Activated T-helper 2 cell treated with anti-CD3 and anti-CD28 coated beads, Interferon-gamma antibody, Interleukin-2, Interleukin-4, amounts not matched to agents 10 μg/mL and 5 μg/mL and 100 μg/mL, durations not matched to agents 14 hours and 24 hours and 36 hours (primary cell): Measurements from ENCODE around the gene PKN1. TPM values are rescaled to one million over a fixed set of nuclear protein-coding genes. Genes with fewer than 3 reads are reported as not detected.

Experiments
- DNase-seq: peaks from one replicate; pipeline ENCODE4 v3.0.0; 2021; ENCODE audit warnings: low spot score
- H3K27ac Mint-ChIP-seq: one replicate; pipeline ENCODE4 v1.8.0; 2021; ENCODE audit warnings: mixed read lengths
- H3K27me3 Mint-ChIP-seq: one replicate; pipeline ENCODE4 v1.8.0; 2021; ENCODE audit warnings: low read depth, mixed read lengths
- H3K36me3 Mint-ChIP-seq: one replicate; pipeline ENCODE4 v1.8.0; 2021; ENCODE audit warnings: low read depth, mixed read lengths
- H3K4me1 Mint-ChIP-seq: one replicate; pipeline ENCODE4 v1.8.0; 2021; ENCODE audit warnings: low read depth, mixed read lengths
- H3K4me3 Mint-ChIP-seq: one replicate; pipeline ENCODE4 v1.8.0; 2021; ENCODE audit warnings: low read depth, mild to moderate bottlenecking, moderate library complexity, mixed read lengths
- H3K9me3 Mint-ChIP-seq: one replicate; pipeline ENCODE4 v1.8.0; 2021; ENCODE audit warnings: mixed read lengths
- intact Hi-C: fragments of 100-400 bp; cut with micrococcal nuclease; formaldehyde crosslinking; loops from one replicate; pipeline ENCODE4 v1.15.1; 2023
- total RNA-seq: library from RNA; stranded (reverse); gene quantifications from 2 replicates; pipeline ENCODE4 v1.2.3, GENCODE V29; 2022

PKN1 gene
- total RNA-seq, 1 donor from 2014 or later: 171 TPM

DNA sequence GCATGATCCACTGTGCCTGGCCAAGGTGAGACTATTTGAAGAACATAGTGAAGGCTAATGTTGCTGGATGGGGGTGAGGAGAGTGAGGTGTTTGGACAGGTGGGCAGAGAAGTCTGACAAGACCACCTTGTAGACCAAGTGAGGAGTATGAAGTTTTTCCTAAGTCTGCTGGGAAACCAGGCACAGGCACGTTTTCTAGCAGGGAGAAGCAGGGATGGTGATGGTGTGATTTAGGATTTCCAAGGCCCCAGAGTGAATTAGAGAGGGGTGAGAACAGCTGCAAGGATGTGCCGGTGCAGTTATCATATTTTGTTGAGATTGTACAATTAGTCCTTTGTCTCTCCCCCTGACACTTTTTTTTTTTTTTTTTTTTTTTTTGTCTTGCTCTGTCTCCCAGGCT is 5.6 kb upstream of the PKN1 start:
- Mint-ChIP-seq H3K27me3 (peaks cover 9% of the 10 kb centered on the region), H3K4me1 (peaks cover 7% of the 10 kb centered on the region), H3K9me3 (no peaks in the 10 kb centered on the region), H3K27ac (no peak overlapping the region), H3K36me3 (no peaks in the 10 kb centered on the region), H3K4me3 (no peak overlapping the region)
- DNase-seq: no peak
- intact Hi-C loops: no loop called here

GRCh38 chr19:14428882-14429416 is 4.2 kb upstream of the PKN1 start:
- H3K27me3 Mint-ChIP-seq: peaks cover 9% of the 10 kb centered on the region
- peaks cover 9% of the 10 kb centered on the region for H3K4me1 Mint-ChIP-seq
- intact Hi-C loops: no loop called here
- H3K36me3 Mint-ChIP-seq: no peaks in the 10 kb centered on the region
- no peaks in the 10 kb centered on the region for H3K9me3 Mint-ChIP-seq
- no peak for DNase-seq
- H3K27ac Mint-ChIP-seq: no peak overlapping the region
- H3K4me3 Mint-ChIP-seq: no peak overlapping the region

- H3K27me3 Mint-ChIP-seq: peaks cover 9% of the 10 kb centered on the region
- H3K4me1 Mint-ChIP-seq: peaks cover 22% of the 10 kb centered on the region
- intact Hi-C loops: loop anchor here (5.0 kb wide), 1 partner anchor 42 kb away; no protein-coding TSS in a partner anchor
- H3K27ac Mint-ChIP-seq: no peak overlapping the region
- peaks cover 6% of the 10 kb centered on the region for H3K36me3 Mint-ChIP-seq
- H3K9me3 Mint-ChIP-seq: no peaks in the 10 kb centered on the region
- H3K4me3 Mint-ChIP-seq: peak overlapping the region; percentile 59
- no peak for DNase-seq
These were observed 2.4 kb upstream of the PKN1 start for GRCh38 chr19:14430712-14431111.

DNA sequence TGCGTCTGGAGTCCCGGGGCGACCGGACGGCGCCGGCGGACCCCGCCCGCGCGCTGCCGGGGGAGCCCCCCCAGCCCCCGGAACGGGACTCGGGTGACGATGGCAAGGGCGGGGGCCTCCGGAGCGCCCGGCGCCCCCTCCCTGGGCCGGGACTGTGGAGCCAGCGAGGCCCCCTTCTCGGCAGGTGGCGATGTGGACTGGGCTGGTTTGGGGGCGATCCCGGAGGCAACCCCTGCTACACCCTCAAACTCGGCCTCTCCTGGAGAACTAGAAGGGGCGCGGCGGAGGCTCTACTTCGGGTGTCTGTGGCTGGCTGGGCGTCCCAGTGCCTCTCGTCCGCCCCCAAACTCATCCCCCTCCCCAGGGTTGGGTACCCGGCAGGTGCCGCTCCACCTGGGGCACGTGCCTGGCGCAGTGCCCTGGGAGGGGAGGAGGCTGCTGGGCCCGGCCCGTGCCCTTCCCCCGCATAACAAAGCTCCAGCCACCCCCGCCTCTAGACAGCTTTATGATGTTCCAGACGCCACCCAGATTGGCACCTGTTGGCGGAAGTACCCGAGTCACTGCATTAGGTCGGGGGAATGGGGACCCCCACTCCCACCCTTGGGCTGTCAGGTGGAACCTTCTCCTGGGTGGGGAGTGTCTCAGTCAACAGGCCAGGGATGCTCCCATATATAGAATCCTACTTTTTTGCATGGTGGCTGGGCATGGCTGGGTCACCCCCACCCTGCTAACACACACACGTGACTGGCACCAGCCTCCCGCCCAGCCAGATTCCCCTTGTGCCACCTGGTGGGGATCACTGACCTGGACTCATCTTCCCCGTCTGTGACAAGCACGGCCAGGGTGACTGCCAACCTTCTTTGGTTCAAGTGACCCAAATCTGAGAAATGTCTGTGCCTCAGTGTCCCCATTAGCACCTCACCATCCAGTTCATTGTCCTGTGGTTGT is 722 bp downstream of the PKN1 start:
- intact Hi-C loops: loop anchor here (2.0 to 5.0 kb wide), 3 partner anchors 15 to 53 kb away; partner anchors contain the start of gene DDX39A
- peaks cover 5% of the 10 kb centered on the region for H3K27me3 Mint-ChIP-seq
- H3K9me3 Mint-ChIP-seq: no peaks in the 10 kb centered on the region
- peak overlapping the region; percentile 42 for H3K27ac Mint-ChIP-seq
- DNase-seq: no peak
- peak overlapping the region; percentile 81 for H3K4me3 Mint-ChIP-seq
- peaks cover 6% of the 10 kb centered on the region for H3K36me3 Mint-ChIP-seq
- H3K4me1 Mint-ChIP-seq: peaks cover 25% of the 10 kb centered on the region

- H3K36me3 Mint-ChIP-seq: peaks cover 6% of the 10 kb centered on the region
- peaks cover 31% of the 10 kb centered on the region for H3K4me1 Mint-ChIP-seq
- intact Hi-C loops: loop anchor here (5.0 kb wide), 1 partner anchor 38 kb away; no protein-coding TSS in a partner anchor
- H3K27ac Mint-ChIP-seq: peak overlapping the region; percentile 58
- peaks cover 5% of the 10 kb centered on the region for H3K27me3 Mint-ChIP-seq
- no peaks in the 10 kb centered on the region for H3K9me3 Mint-ChIP-seq
- peak overlapping the region; percentile 81 for H3K4me3 Mint-ChIP-seq
- DNase-seq: no peak
These were observed 1.6 kb downstream of the PKN1 start for GRCh38 chr19:14434543-14435319.

DNA sequence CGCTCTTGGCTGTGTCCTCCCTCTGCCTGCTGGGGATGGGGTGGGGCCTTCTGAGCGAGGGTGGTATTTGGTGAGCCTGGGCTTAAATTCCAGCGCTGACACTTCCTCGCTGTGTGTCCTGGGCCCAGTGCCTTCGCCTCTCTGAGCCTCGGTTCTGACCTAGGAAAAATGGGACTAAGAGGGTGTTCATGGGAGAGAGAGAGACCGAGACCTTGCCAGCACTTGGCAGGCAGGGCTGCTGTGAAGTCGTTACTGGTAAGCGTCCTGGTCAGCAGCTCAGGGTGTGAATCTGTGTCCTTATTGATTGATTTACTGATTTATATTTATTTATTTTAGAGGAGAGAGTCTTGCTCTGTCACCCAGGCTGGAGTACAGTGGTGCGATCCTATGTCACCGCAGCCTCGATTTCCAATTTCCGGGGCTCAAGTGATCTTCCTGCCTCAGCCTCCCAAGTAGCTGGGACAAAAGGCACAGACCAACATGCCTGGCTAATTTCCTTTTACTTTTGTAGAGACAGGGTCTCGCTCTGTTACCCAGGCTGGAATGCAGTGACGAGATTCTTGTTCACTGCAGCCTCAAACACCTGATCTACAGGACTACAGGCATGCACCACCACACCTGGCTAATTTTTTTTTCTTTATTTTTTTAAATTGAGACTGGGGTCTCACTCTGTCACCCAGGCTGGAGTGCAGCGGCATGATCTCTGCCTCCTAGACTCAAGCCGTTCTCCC is 2.4 kb downstream of the PKN1 start:
- H3K4me1 Mint-ChIP-seq: peaks cover 39% of the 10 kb centered on the region
- peaks cover 4% of the 10 kb centered on the region for H3K27me3 Mint-ChIP-seq
- H3K36me3 Mint-ChIP-seq: peaks cover 13% of the 10 kb centered on the region
- H3K4me3 Mint-ChIP-seq: peak overlapping the region; percentile 81
- peak overlapping the region; percentile 58 for H3K27ac Mint-ChIP-seq
- intact Hi-C loops: no loop called here
- no peak for DNase-seq
- no peaks in the 10 kb centered on the region for H3K9me3 Mint-ChIP-seq

GRCh38 chr19:14437578-14438140 is 4.6 kb downstream of the PKN1 start:
- intact Hi-C loops: no loop called here
- Mint-ChIP-seq H3K27ac (no peak overlapping the region), H3K36me3 (peaks cover 21% of the 10 kb centered on the region)

GRCh38 chr19:14439014-14439413 is 5.9 kb downstream of the PKN1 start:
- H3K36me3 Mint-ChIP-seq: peaks cover 33% of the 10 kb centered on the region
- no peaks in the 10 kb centered on the region for H3K27me3 Mint-ChIP-seq
- DNase-seq: no peak
- peak overlapping the region; percentile 95 for H3K4me3 Mint-ChIP-seq
- H3K4me1 Mint-ChIP-seq: peaks cover 33% of the 10 kb centered on the region
- intact Hi-C loops: no loop called here
- H3K27ac Mint-ChIP-seq: peak overlapping the region; percentile 27
- H3K9me3 Mint-ChIP-seq: no peaks in the 10 kb centered on the region

More at GRCh38 chr19:14437578-14438140, 4.6 kb downstream of the PKN1 start:
- no peaks in the 10 kb centered on the region for H3K9me3 Mint-ChIP-seq
- no peak for DNase-seq
- H3K27me3 Mint-ChIP-seq: no peaks in the 10 kb centered on the region
- H3K4me3 Mint-ChIP-seq: no peak overlapping the region
- peaks cover 33% of the 10 kb centered on the region for H3K4me1 Mint-ChIP-seq

DNA sequence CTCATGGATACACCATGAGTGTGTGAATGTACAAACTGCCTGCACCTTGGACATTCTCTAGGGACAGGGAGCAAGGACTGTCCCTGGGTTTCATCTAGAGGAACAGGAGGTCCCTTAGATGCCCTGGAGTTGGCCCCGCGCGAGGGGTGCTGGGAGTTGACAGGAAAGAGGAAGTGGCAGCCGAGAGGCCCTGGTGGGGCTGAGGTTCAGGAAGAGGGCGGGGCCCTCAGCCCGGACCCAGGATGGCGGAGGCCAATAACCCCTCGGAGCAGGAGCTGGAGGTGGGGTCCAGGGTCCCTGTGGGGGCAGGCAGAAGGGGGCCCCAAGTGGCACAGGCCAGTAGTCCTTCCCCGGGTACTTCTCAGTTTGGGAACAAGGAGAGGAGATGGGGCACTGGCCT is 6.9 kb downstream of the PKN1 start:
- H3K4me1 Mint-ChIP-seq: peaks cover 25% of the 10 kb centered on the region
- H3K9me3 Mint-ChIP-seq: no peaks in the 10 kb centered on the region
- intact Hi-C loops: no loop called here
- peak overlapping the region; percentile 95 for H3K4me3 Mint-ChIP-seq
- H3K27me3 Mint-ChIP-seq: no peaks in the 10 kb centered on the region
- DNase-seq: peak; percentile 78
- H3K36me3 Mint-ChIP-seq: peaks cover 39% of the 10 kb centered on the region
- H3K27ac Mint-ChIP-seq: peak overlapping the region; percentile 90

GRCh38 chr19:14441041-14441938 is 8.2 kb downstream of the PKN1 start:
- Mint-ChIP-seq H3K4me1 (peaks cover 22% of the 10 kb centered on the region), H3K36me3 (peaks cover 45% of the 10 kb centered on the region), H3K27ac (no peak overlapping the region), H3K9me3 (no peaks in the 10 kb centered on the region), H3K27me3 (no peaks in the 10 kb centered on the region), H3K4me3 (peak overlapping the region; percentile 95)
- intact Hi-C loops: no loop called here
- DNase-seq: no peak

- no peak for DNase-seq
- H3K9me3 Mint-ChIP-seq: no peaks in the 10 kb centered on the region
- no peaks in the 10 kb centered on the region for H3K27me3 Mint-ChIP-seq
- intact Hi-C loops: no loop called here
- H3K4me3 Mint-ChIP-seq: peak overlapping the region; percentile 26
- no peak overlapping the region for H3K27ac Mint-ChIP-seq
- H3K4me1 Mint-ChIP-seq: peaks cover 20% of the 10 kb centered on the region
- H3K36me3 Mint-ChIP-seq: peaks cover 55% of the 10 kb centered on the region
These were observed 10.0 kb downstream of the PKN1 start for GRCh38 chr19:14442891-14443631.
